ENCODE measurements around the gene GRIPAP1.

The GRIPAP1 gene

GRCh38 chrX:48934581-48935300, 67.3 kb downstream of the GRIPAP1 start:
- no peaks in the 10 kb centered on the region for H3K9me3 ChIP-seq (ENCODE audit: insufficient read depth, low read depth, low read length)
- peaks cover 11% of the 10 kb centered on the region for H3K4me1 ChIP-seq (ENCODE audit: insufficient read depth, low read length)
- no peak overlapping the region for H3K4me3 ChIP-seq (ENCODE audit: low read length)
- peaks cover 46% of the 10 kb centered on the region for H3K36me3 ChIP-seq (ENCODE audit: insufficient read depth, low read depth, low read length)
- H3K9ac ChIP-seq (ENCODE audit: low read depth, low read length): no peak overlapping the region
- H3K27ac ChIP-seq (ENCODE audit: low read length): no peak overlapping the region
- H3K27me3 ChIP-seq (ENCODE audit: insufficient read depth, low read length): no peaks in the 10 kb centered on the region

DNA sequence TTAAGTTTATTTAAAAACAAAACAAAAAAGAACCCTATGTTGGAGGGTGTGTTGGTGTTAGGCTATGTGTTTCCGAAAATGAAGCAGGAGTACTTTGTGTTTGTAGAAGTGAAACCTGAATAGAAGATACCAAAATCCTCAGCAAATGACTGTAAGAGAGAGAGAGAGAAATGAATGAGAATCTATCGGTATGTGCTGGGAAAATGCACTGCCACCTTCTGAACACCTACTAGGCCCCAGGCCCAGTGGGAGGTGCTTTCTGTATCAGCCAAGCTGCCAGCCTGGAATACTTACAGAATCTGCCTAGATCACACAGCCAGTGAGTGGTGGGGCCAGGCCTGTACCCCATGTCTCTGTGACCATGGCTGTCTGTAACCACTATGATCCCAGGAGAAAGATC, 68.3 kb downstream of the GRIPAP1 start:
- no peaks in the 10 kb centered on the region for H3K9me3 ChIP-seq (ENCODE audit: insufficient read depth, low read depth, low read length)
- H3K36me3 ChIP-seq (ENCODE audit: insufficient read depth, low read depth, low read length): peaks cover 42% of the 10 kb centered on the region
- no peaks in the 10 kb centered on the region for H3K27me3 ChIP-seq (ENCODE audit: insufficient read depth, low read length)
- no peak overlapping the region for H3K4me3 ChIP-seq (ENCODE audit: low read length)
- H3K9ac ChIP-seq (ENCODE audit: low read depth, low read length): no peak overlapping the region
- no peak overlapping the region for H3K27ac ChIP-seq (ENCODE audit: low read length)
- H3K4me1 ChIP-seq (ENCODE audit: insufficient read depth, low read length): peaks cover 11% of the 10 kb centered on the region

DNA sequence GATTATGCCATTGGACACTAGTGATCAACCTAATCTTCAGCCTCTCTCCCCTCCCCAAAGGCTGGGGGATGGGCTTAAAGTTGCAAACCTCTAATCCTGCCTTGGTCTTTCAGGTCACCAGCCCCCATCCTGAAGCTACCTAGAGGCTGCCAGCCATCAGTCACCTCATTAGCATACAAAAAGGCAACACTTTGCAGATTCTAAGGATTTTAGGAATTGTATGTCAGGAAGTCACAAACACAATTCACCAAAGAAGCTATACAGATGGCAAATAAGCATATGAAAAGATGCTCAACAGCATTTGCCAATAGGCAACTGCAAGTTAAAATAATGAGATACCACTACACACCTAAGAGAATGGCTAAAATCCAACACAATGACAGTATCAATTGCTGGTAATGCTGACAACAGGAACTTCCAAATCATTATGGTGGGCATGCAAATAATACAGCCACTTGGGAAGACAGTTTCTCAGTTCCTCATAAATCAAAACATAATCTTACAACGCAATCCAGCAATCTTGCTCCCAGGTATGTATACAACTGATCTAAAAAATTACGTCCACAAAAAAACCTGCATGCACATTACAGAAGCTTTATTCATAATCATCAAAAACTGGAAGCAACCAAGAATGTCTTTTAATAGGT, 74.2 kb downstream of the GRIPAP1 start:
- Histone ChIP-seq H3K9ac (ENCODE audit: low read depth, low read length) (peak overlapping the region; percentile 62), H3K36me3 (ENCODE audit: insufficient read depth, low read depth, low read length) (peaks cover 39% of the 10 kb centered on the region), H3K27ac (ENCODE audit: low read length) (peak overlapping the region; percentile 87)

GRCh38 chrX:48927123-48927522, 74.9 kb downstream of the GRIPAP1 start:
- peaks cover 13% of the 10 kb centered on the region; the same call in 1 of the 2 replicates for H3K4me1 ChIP-seq (ENCODE audit: insufficient read depth, low read length)
- H3K9ac ChIP-seq (ENCODE audit: low read depth, low read length): peak overlapping the region; percentile 62; the same call in 1 of the 2 replicates
- H3K4me3 ChIP-seq (ENCODE audit: low read length): peak overlapping the region; percentile 58; the same call in 1 of the 2 replicates
- no peaks in the 10 kb centered on the region for H3K9me3 ChIP-seq (ENCODE audit: insufficient read depth, low read depth, low read length)
- no peaks in the 10 kb centered on the region for H3K27me3 ChIP-seq (ENCODE audit: insufficient read depth, low read length)
- peak overlapping the region; percentile 35 for H3K27ac ChIP-seq (ENCODE audit: low read length)
- H3K36me3 ChIP-seq (ENCODE audit: insufficient read depth, low read depth, low read length): peaks cover 37% of the 10 kb centered on the region

More for the DNA sequence above, 74.2 kb downstream of the GRIPAP1 start:
- Histone ChIP-seq H3K4me3 (ENCODE audit: low read length) (peak overlapping the region; percentile 58; the same call in 1 of the 2 replicates), H3K27me3 (ENCODE audit: insufficient read depth, low read length) (no peaks in the 10 kb centered on the region), H3K4me1 (ENCODE audit: insufficient read depth, low read length) (peaks cover 13% of the 10 kb centered on the region; the same call in 1 of the 2 replicates), H3K9me3 (ENCODE audit: insufficient read depth, low read depth, low read length) (no peaks in the 10 kb centered on the region)

- Histone ChIP-seq H3K4me3 (ENCODE audit: low read length) (no peak overlapping the region), H3K36me3 (ENCODE audit: insufficient read depth, low read depth, low read length) (peaks cover 29% of the 10 kb centered on the region), H3K9ac (ENCODE audit: low read depth, low read length) (no peak overlapping the region), H3K27ac (ENCODE audit: low read length) (no peak overlapping the region), H3K4me1 (ENCODE audit: insufficient read depth, low read length) (peaks cover 25% of the 10 kb centered on the region), H3K27me3 (ENCODE audit: insufficient read depth, low read length) (no peaks in the 10 kb centered on the region), H3K9me3 (ENCODE audit: insufficient read depth, low read depth, low read length) (no peaks in the 10 kb centered on the region)
Measured at GRCh38 chrX:48924270-48924669, 77.8 kb downstream of the GRIPAP1 start.

- no peak overlapping the region for H3K9ac ChIP-seq (ENCODE audit: low read depth, low read length)
- H3K36me3 ChIP-seq (ENCODE audit: insufficient read depth, low read depth, low read length): peaks cover 29% of the 10 kb centered on the region
- H3K9me3 ChIP-seq (ENCODE audit: insufficient read depth, low read depth, low read length): no peaks in the 10 kb centered on the region
- H3K4me3 ChIP-seq (ENCODE audit: low read length): no peak overlapping the region
- no peaks in the 10 kb centered on the region for H3K27me3 ChIP-seq (ENCODE audit: insufficient read depth, low read length)
- H3K4me1 ChIP-seq (ENCODE audit: insufficient read depth, low read length): peaks cover 25% of the 10 kb centered on the region
- H3K27ac ChIP-seq (ENCODE audit: low read length): no peak overlapping the region
Measured at GRCh38 chrX:48923771-48924170, 78.3 kb downstream of the GRIPAP1 start.
